GM18499 (cell line): ENCODE measurements around the gene MEOX2.

Source experiments
- ATAC-seq: cut with Tn5 transposase; IDR thresholded peaks from one replicate; pipeline ENCODE4 v1.9.1; 2021; ENCODE audit warnings: moderate number of reproducible peaks; ENCODE audit not compliant: insufficient read depth, unreplicated experiment

MEOX2 gene

DNA sequence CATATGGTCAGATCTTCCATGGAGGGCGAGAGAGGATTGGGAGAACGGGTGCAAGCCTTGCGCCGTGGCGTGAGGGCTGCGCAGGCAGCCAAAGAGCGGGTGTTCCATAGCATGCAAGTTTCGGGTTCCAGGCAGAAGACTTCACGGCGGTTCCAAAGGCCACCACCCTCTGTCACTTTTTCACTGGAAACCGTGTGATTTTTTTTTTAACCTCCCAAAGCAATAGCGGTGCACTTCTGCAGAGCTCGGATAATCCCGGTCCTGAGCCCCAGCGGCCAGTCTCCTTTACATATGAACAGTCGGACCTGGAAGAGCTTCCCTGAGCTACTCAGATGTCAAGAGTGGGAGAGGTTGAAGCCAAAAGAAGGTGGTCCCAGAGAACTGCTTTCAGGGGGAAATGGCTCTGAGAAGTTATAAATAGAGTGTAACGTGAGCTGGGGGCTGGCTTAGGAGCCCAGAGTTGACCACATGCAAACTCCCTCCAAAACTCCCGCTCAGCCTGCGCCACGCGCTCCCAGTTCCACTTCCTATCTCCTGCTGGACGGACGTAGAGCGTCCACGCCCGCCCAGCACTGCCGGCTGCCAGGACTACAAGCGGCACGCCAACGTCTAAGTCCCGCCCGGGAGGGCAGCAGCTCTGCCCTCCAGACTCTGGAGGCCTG, at the start of gene MEOX2:
Gene MEOX2, minus strand, starts transcription at position 389 of the 662 bp plus-strand sequence. Its CDS starts 281 bp downstream, at position 108.
- ATAC-seq = no peak

DNA sequence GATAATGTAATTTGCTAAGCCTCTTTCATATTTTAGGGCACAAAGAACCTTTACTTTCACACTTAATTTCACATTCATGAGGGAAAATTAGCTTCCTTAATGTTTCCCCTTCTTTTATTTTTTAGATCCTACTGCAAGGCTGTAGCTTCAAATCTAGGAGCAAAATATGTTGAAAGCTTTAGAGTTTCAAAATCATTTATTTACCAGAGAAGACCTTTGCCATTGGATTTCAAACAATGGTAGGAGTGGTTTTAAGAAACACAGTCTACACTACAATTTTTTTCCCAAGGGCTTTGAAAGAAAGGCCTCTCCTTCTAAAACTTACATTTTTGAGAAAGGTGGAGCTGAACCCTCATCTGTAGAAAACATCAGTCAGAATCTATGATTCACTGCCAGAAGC, 43.3 kb upstream of the MEOX2 start:
- ATAC-seq = no peak

GRCh38 chr7:15725051-15725450, 38.6 kb upstream of the MEOX2 start:
- no peak for ATAC-seq

DNA sequence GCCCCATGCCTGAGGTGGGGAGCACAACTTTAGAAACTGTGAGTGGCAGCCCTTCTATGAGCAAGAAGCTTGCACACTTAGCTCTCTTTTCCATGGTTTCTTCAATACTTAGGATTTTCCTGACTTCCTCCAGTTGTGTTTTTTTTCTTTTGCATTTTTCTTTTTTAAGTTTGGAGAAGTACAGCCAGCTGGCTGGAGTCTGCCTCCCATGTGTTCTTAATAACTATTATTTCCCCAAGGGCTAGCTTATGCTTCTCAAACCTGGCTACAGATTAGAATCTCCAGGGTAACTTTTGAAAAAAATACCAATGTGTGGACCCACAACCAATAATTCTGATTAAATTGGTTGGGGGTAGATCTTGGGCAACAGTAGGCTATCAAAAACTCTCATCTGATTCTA, 37.4 kb upstream of the MEOX2 start:
- no peak for ATAC-seq

DNA sequence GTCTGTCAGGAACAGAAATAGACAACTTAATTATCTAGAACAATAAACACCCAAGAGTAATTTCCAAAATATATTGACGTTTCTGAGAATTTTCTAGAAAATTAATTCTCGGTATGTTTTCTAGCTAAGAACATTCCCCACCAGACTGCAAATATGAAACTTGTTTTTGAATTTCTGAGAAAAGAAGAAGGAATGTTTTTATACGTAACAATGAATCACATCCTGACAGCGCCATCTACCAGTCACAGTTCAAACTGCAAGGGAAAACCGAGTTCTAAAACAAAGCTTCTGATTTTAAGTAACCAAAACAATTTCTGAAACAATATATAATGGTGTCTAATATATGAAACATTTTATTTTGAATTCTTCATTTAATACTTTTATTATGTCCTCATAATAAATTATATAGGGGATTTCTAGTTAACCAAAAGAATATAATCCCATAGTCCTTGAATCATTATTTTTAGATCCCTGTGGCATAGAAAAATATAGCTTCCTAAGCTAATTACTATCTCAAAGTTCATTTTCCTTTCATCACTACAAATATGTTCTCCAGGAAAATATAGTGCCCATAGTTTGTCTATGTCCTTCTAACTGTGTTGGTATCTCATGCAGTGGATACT, 34.5 kb upstream of the MEOX2 start:
- ATAC-seq = no peak

DNA sequence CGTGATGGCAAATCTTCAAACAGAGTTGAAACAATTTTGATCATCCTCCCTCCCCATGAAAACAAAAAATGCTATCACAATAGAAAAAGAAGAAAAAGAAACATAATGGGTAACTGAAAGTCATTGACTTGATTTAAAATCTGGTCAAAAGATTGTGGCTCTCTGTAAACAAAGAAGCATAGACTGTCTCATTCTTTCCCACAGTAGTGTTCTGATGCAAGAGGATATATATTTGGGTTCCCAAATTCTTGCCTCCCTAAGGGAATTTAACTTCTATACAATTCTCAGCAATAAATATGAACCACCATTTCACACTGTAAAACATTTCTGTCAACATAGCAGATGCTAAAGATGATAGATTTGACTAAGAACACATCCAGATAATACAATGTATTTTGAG, 32.8 kb upstream of the MEOX2 start:
- no peak for ATAC-seq

- no peak for ATAC-seq
Observed at GRCh38 chr7:15715435-15715834, 29.0 kb upstream of the MEOX2 start.

DNA sequence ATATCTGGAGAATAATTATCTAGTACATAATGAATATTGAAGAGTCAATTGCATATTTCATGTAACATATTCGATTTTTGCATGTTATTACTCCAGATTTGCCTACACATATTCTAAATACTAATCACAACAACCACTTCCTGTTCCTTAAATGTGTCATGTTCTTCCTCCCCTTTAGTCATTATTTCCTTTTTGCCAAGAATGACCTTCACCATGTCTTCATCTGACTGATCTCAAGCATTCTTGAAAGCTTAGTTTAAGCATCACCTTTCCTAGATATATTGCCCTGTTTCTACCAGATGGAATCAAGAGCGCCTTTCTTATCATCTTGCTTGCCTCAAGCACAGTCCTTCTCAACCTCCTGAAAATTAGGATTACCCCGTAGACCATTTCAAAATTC, 23.5 kb upstream of the MEOX2 start:
- ATAC-seq = no peak

DNA sequence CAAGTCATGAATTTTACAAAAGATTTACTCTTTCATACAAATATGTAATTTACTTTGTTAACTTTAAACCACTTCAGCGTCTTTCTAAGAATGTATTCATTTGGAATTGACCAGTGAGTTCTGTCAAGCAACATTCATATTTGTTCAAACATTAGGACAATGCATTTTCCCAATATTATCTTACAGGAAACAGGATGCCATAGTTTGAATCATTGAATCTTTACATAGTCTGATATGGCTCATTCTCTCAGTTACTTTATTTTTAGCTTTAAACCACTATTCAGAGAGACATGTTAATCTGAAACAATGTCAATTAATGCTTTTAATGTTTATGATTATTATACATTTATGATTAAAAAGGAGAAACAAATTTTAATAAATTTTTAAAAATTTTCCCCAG, 21.1 kb upstream of the MEOX2 start:
- ATAC-seq = no peak

- ATAC-seq = no peak
Observed at GRCh38 chr7:15703732-15704131, 17.2 kb upstream of the MEOX2 start.

- no peak for ATAC-seq
Observed at GRCh38 chr7:15692501-15693020, 6.1 kb upstream of the MEOX2 start.

- ATAC-seq = no peak
Observed at GRCh38 chr7:15688911-15689310, 2.4 kb upstream of the MEOX2 start.

DNA sequence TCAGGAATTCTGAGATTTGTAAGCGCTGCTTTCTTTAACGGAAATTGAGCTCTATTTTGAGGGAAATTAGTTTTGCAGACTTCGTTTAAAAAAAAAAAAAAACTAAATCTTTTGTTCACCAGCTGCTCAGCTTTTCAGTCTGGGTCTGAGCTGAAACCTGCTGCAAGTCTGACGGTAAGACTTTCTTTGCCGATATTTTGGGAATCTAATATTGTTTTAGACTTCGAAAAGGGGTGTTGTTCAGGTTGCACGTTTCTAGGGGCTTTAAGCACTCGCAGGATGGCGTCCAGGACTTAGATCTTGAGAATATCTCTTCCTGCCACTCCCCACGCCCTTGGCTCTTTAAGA, 1.8 kb upstream of the MEOX2 start:
- no peak for ATAC-seq

DNA sequence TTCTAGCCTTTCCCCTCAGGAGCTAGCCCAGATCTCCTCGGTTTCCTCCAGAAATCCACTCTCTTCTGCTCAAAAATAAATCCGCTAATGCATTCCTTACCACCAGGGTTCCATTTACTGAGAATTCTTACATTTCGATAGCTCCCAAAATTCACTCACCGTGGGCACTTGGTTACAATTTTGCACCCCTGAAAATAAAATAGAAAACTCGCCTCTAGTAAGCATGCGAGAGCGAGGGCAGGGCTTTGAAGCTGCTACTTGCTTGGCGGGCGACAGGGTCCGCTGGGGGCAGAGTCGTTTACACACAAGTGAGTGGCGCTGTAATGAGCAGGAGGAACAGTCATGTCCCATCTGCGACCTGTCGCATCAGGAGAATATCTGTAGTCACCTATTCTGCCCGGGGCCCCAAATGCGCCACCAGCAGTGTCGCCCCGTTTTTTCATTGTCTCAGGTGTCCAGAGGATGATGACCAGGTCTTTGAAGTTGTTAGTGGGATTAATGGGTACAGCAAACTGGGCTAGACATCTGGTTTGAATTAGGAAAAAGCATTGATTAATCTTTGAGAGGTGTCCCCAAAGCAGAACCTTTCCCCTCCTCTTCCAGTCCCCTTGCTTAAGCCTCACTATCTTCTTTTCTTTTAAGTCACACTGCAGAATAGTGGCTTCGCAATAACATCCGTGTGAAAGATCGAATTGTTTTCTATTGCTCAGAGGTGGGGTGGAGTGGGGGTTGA, 1.2 kb upstream of the MEOX2 start:
- no peak for ATAC-seq

DNA sequence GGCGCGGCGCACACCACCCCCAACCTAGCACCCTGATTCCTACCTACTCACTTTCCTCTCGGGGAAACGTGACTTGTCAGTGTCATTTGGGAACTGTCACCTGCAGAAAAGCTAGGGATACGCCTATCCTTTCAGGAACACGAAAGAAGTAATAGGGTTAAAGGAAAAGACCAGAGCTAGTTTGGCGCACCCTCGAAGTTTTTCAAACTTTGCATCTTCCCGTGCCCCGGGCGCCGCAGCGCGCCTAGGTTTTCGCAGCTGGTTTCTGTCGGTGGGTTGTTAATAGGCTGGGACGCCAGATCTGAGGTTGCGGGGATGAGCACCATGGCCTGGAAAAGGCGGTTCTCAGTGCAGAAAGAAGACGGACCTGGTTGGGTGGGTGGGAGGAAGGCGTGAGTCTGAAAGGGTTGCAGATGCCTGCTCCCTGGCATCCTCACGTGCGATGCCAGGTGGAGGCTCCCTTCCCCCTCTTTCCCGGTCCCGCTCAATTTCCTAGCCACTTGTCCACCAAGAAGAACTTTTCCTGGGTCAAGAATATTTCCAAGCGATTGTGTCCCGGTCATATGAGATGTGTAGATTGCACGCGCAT, 568 bp upstream of the MEOX2 start:
- ATAC-seq = no peak

- no peak for ATAC-seq
Observed at GRCh38 chr7:15685358-15686294, 857 bp downstream of the MEOX2 start.

- ATAC-seq = no peak
Observed at GRCh38 chr7:15684871-15685270, 1.6 kb downstream of the MEOX2 start.

GRCh38 chr7:15684111-15684800, 2.2 kb downstream of the MEOX2 start:
- ATAC-seq = no peak

- ATAC-seq = no peak
Observed at GRCh38 chr7:15682751-15683245, 3.7 kb downstream of the MEOX2 start.
